MM.1S (cell line): Measurements from ENCODE around the gene KDM7A.
"Not testable (repeated sequence)": the region's sequence is repeated elsewhere in the genome, so short reads cannot be mapped to it uniquely, and the experiment has no call there.

Experiments
- DNase-seq: peaks from one replicate; pipeline ENCODE4 v3.0.0-alpha.2; 2015
- H2AFZ ChIP-seq: fragments of 300-600 bp; sonication (generic); 2 replicates; pipeline ENCODE4 v1.6.0; 2016; ENCODE audit warnings: antibody characterized with exemption, low read length
- H3F3A ChIP-seq: fragments of 300-600 bp; sonication (generic); 2 replicates; pipeline ENCODE4 v1.6.1; 2016; ENCODE audit warnings: mild to moderate bottlenecking, antibody characterized with exemption, low read length, moderate library complexity, mixed read lengths; ENCODE audit not compliant: insufficient read depth
- H3K27ac ChIP-seq: fragments of 300-600 bp; sonication (generic); 2 replicates; pipeline ENCODE4 v1.5.1; 2016; ENCODE audit warnings: mild to moderate bottlenecking, low read length
- H3K27me3 ChIP-seq: fragments of 300-600 bp; sonication (generic); replicated peaks from 2 replicates; pipeline ENCODE4 v1.6.0; 2016; ENCODE audit warnings: low read length; ENCODE audit not compliant: insufficient read depth
- H3K36me3 ChIP-seq: fragments of 300-600 bp; sonication (generic); replicated peaks from 2 replicates; pipeline ENCODE4 v1.6.1; 2016; ENCODE audit warnings: mild to moderate bottlenecking, low read length, mixed read lengths; ENCODE audit not compliant: insufficient read depth
- H3K4me1 ChIP-seq: fragments of 300-600 bp; sonication (generic); 2 replicates; pipeline ENCODE4 v1.6.1; 2016; ENCODE audit warnings: low read length, mixed read lengths
- H3K4me2 ChIP-seq: fragments of 300-600 bp; sonication (generic); 2 replicates; pipeline ENCODE4 v1.6.0; 2016; ENCODE audit warnings: low read depth, low read length
- H3K4me3 ChIP-seq: fragments of 300-600 bp; sonication (generic); 2 replicates; pipeline ENCODE4 v1.5.1; 2016; ENCODE audit warnings: low read length, mixed read lengths
- H3K79me2 ChIP-seq: fragments of 300-600 bp; sonication (generic); 2 replicates; pipeline ENCODE4 v1.6.1; 2016; ENCODE audit warnings: mixed run types, low read length, mixed read lengths
- H3K9ac ChIP-seq: fragments of 300-600 bp; sonication (generic); 2 replicates; pipeline ENCODE4 v1.6.1; 2016; ENCODE audit warnings: low read length, mixed read lengths
- H3K9me2 ChIP-seq: fragments of 300-600 bp; sonication (generic); replicated peaks from 2 replicates; pipeline ENCODE4 v1.6.1; 2016; ENCODE audit warnings: mild to moderate bottlenecking, low read length, mixed read lengths; ENCODE audit not compliant: insufficient read depth
- H3K9me3 ChIP-seq: fragments of 300-600 bp; sonication (generic); replicated peaks from 2 replicates; pipeline ENCODE4 v1.6.1; 2016; ENCODE audit warnings: mild to moderate bottlenecking, low read length, mixed read lengths; ENCODE audit not compliant: insufficient read depth
- H4K20me1 ChIP-seq: fragments of 300-600 bp; sonication (generic); 2 replicates; pipeline ENCODE4 v1.6.1; 2016; ENCODE audit warnings: mild to moderate bottlenecking, low read length, moderate library complexity, mixed read lengths; ENCODE audit not compliant: insufficient read depth
- CTCF ChIP-seq: fragments of 300-600 bp; sonication (generic); IDR thresholded peaks from 2 replicates; pipeline ENCODE4 v1.5.1; 2016; ENCODE audit warnings: antibody characterized with exemption, low read length, mixed read lengths
- EZH2 ChIP-seq: fragments of 300-600 bp; sonication (generic); optimal IDR thresholded peaks from 2 replicates; pipeline ENCODE3; 2017; ENCODE audit warnings: low read depth, mild to moderate bottlenecking, antibody characterized with exemption, low read length, mixed read lengths
- EZH2phosphoT487 ChIP-seq: fragments of 300-600 bp; sonication (generic); IDR thresholded peaks from 2 replicates; pipeline ENCODE4 v1.6.1; 2018; ENCODE audit warnings: antibody characterized with exemption, low read length

Gene KDM7A

GRCh38 chr7:140170375-140170774, 6.4 kb downstream of the KDM7A start:
- Histone ChIP-seq H3F3A (peaks cover 6% of the 10 kb centered on the region), H2AFZ (no peak overlapping the region), H3K9me3 (no peaks in the 10 kb centered on the region), H3K27me3 (no peaks in the 10 kb centered on the region), H3K27ac (no peak overlapping the region), H3K9ac (no peak overlapping the region), H3K9me2 (no peaks in the 10 kb centered on the region), H3K4me3 (no peak overlapping the region), H3K79me2 (peaks cover 4% of the 10 kb centered on the region; the same call in 1 of the 2 replicates), H3K4me2 (no peak overlapping the region), H3K4me1 (peaks cover 3% of the 10 kb centered on the region; the same call in 1 of the 2 replicates), H4K20me1 (no peaks in the 10 kb centered on the region), H3K36me3 (no peaks in the 10 kb centered on the region)
- TF ChIP-seq EZH2, result no peak
- TF ChIP-seq CTCF, result no peak
- no peak for TF ChIP-seq EZH2phosphoT487
- no peak for DNase-seq

- Histone ChIP-seq H3K36me3 (no peaks in the 10 kb centered on the region), H2AFZ (no peak overlapping the region), H3K79me2 (peaks cover 4% of the 10 kb centered on the region; the same call in 1 of the 2 replicates), H3K9me3 (no peaks in the 10 kb centered on the region), H4K20me1 (no peaks in the 10 kb centered on the region), H3K4me3 (no peak overlapping the region), H3K27ac (no peak overlapping the region), H3F3A (no peaks in the 10 kb centered on the region), H3K9ac (no peak overlapping the region), H3K4me1 (peaks cover 8% of the 10 kb centered on the region; the same call in 1 of the 2 replicates), H3K9me2 (no peaks in the 10 kb centered on the region), H3K4me2 (no peak overlapping the region), H3K27me3 (no peaks in the 10 kb centered on the region)
- no peak for TF ChIP-seq EZH2
- no peak for TF ChIP-seq EZH2phosphoT487
- no peak for TF ChIP-seq CTCF
- DNase-seq, result no peak
These were observed 8.0 kb downstream of the KDM7A start for GRCh38 chr7:140168816-140169215.

- no peaks in the 10 kb centered on the region for H3K27me3 ChIP-seq
- no peak overlapping the region for H3K4me2 ChIP-seq
- no peak overlapping the region for H3K4me3 ChIP-seq
- H3K27ac ChIP-seq, result no peak overlapping the region
- no peaks in the 10 kb centered on the region for H3K9me2 ChIP-seq
- H2AFZ ChIP-seq, result no peak overlapping the region
- no peak for TF ChIP-seq EZH2
- no peak for TF ChIP-seq CTCF
- no peak overlapping the region for H3K9ac ChIP-seq
- no peaks in the 10 kb centered on the region for H4K20me1 ChIP-seq
- H3K4me1 ChIP-seq, result peaks cover 8% of the 10 kb centered on the region; the same call in 1 of the 2 replicates
- no peaks in the 10 kb centered on the region for H3F3A ChIP-seq
- peaks cover 2% of the 10 kb centered on the region; the same call in 1 of the 2 replicates for H3K79me2 ChIP-seq
- no peaks in the 10 kb centered on the region for H3K36me3 ChIP-seq
- no peak for DNase-seq
- no peaks in the 10 kb centered on the region for H3K9me3 ChIP-seq
These were observed 11.4 kb downstream of the KDM7A start for GRCh38 chr7:140165422-140165821.

DNA sequence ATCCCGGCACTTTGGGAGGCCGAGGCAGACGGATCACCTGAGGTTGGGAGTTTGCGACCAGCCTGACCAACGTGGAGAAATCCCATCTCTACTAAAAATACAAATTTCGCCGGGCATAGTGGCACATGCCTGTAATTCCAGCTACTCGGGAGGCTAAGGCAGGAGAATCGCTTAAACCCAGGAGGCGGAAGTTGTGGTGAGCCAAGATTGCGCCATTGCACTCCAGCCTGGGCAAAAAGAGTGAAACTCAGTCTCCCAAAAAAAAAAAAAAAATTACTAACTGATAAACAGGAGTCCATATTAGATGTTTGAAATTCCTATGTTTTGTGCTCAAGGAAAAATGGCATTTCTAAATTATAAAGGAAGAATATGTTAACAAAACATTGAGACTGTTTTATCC, 14.7 kb downstream of the KDM7A start:
- H3K79me2 ChIP-seq, H3K36me3 ChIP-seq, H3K4me2 ChIP-seq, H3K9me3 ChIP-seq, H3K9me2 ChIP-seq, H3K27ac ChIP-seq, H3K4me1 ChIP-seq, H3F3A ChIP-seq, H3K9ac ChIP-seq, H3K27me3 ChIP-seq, H3K4me3 ChIP-seq, H2AFZ ChIP-seq, H4K20me1 ChIP-seq, DNase-seq: not testable (repeated sequence)
